Upper lobe of left lung (tissue), 6 donors: ENCODE results near the gene TMEM258. TPM values are rescaled to one million over a fixed set of nuclear protein-coding genes. Genes with fewer than 3 reads are reported as not detected.

Experiments used
- ATAC-seq, 2 donors: fragments of 200-7000 bp; cut with Tn5 transposase; one replicate each; pipeline ENCODE4 v1.9.1; 2022; ENCODE audit warnings: mild to moderate bottlenecking in 2 of 2, moderate library complexity in 2 of 2; ENCODE audit not compliant: low FRiP score in 2 of 2
- DNase-seq, 2 donors: peaks; one replicate each; pipeline ENCODE4 v3.0.0-alpha.2; 2019 to 2020
- H3K27ac ChIP-seq, 4 donors: fragments of 200-600 bp; sonication (generic); one replicate each; pipeline ENCODE4 v1.5.1; 2016 to 2019
- H3K27me3 ChIP-seq, 4 donors: fragments of 200-600 bp; sonication (generic); one replicate each; pipeline ENCODE4 v1.5.1; 2017 to 2019
- H3K36me3 ChIP-seq, 4 donors: fragments of 200-600 bp; sonication (generic); one replicate each; pipeline ENCODE4 v1.5.1; 2016 to 2019
- H3K4me1 ChIP-seq, 4 donors: fragments of 200-600 bp; sonication (generic); one replicate each; pipeline ENCODE4 v1.5.1; 2018 to 2019
- H3K4me3 ChIP-seq, 4 donors: fragments of 200-600 bp; sonication (generic); one replicate each; pipeline ENCODE4 v1.5.1; 2017 to 2019; ENCODE audit warnings: mild to moderate bottlenecking in 2 of 4, moderate library complexity in 1 of 4
- H3K9me3 ChIP-seq, 4 donors: fragments of 200-600 bp; sonication (generic); one replicate each; pipeline ENCODE4 v1.5.1; 2018 to 2019
- CTCF ChIP-seq, 6 experiments: fragments of 450-650 bp in 4 of 6; fragments of 200-600 bp in 2 of 6; sonication (generic) in 2 of 6; IDR thresholded peaks; one replicate each; pipeline ENCODE4 v1.5.1; 2016 to 2019; ENCODE audit warnings: antibody characterized with exemption in 6 of 6
- EP300 ChIP-seq, 4 donors: sonication (generic); formaldehyde crosslinking; IDR thresholded peaks; one replicate each; pipeline ENCODE4 v1.5.1; 2017; ENCODE audit warnings: antibody characterized with exemption in 4 of 4, control low read depth in 2 of 4
- POLR2A ChIP-seq, 4 donors: fragments of 450-650 bp; IDR thresholded peaks; one replicate each; pipeline ENCODE4 v1.5.1; 2016 to 2017; ENCODE audit warnings: antibody characterized with exemption in 4 of 4, mild to moderate bottlenecking in 2 of 4
- POLR2AphosphoS5 ChIP-seq, 2 donors: sonication (generic); formaldehyde crosslinking; IDR thresholded peaks; one replicate each; pipeline ENCODE4 v1.5.1; 2017; ENCODE audit warnings: antibody characterized with exemption in 2 of 2
- WGBS, 2 donors: methylation state at CpG; one replicate each; pipeline ENCODE4 v1.1.5; 2017 to 2018; 5-methylcytosine and 5-hydroxymethylcytosine counted together
- total RNA-seq, 6 donors: library from RNA; depleted of rRNA in 4 of 6; stranded (reverse); fragments of >200 nt in 4 of 6; gene quantifications; one replicate each; pipeline versions ENCODE4 v1.1.0 to v1.2.1, GENCODE V29; 2016 to 2021
- donor health status: DM: no; HTN: no; CAD: no; lungs with moderate emphysema.
- donor health status: DM: no; HTN: yes; CAD: no; lungs with severe emphysema.

Gene TMEM258
- total RNA-seq, 6 donors from 2014 or later = 8.4 to 106 (median 34.9) TPM

- Histone ChIP-seq H3K9me3 (no peaks in the 10 kb centered on the region), H3K4me3 (no peak overlapping the region), H3K27me3 (no peaks in the 10 kb centered on the region), H3K4me1 (peaks cover 0 to 6% (median 1%) of the 10 kb centered on the region in 4 donors), H3K27ac (no peak overlapping the region), H3K36me3 (peaks cover 4 to 50% (median 32%) of the 10 kb centered on the region in 4 donors)
- WGBS, 2 donors = 95 to 96% methylated on average over 3 of the region's 3 CpGs
- DNase-seq (no peak), ATAC-seq (no peak)
- no peak for TF ChIP-seq EP300 (IDR thresholded peaks at IDR 0.05)
- no peak for TF ChIP-seq POLR2AphosphoS5 (IDR thresholded peaks at IDR 0.05)
- TF ChIP-seq CTCF (IDR thresholded peaks at IDR 0.05) = no peak
- no peak for TF ChIP-seq POLR2A (IDR thresholded peaks at IDR 0.05)
Measured at GRCh38 chr11:61800331-61801281, 8.2 kb upstream of the TMEM258 start.

GRCh38 chr11:61799665-61800284 lies 7.4 kb upstream of the TMEM258 start:
- ATAC-seq (no peak), DNase-seq (no peak)
- peaks cover 0 to 45% (median 28%) of the 10 kb centered on the region in 4 donors for H3K36me3 ChIP-seq
- TF ChIP-seq POLR2A (IDR thresholded peaks at IDR 0.05) = no peak
- no peak for TF ChIP-seq CTCF (IDR thresholded peaks at IDR 0.05)
- TF ChIP-seq EP300 (IDR thresholded peaks at IDR 0.05) = no peak
- TF ChIP-seq POLR2AphosphoS5 (IDR thresholded peaks at IDR 0.05) = no peak
- WGBS, 2 donors = 96 to 100% methylated on average over 2 of the region's 2 CpGs
- H3K9me3 ChIP-seq = no peaks in the 10 kb centered on the region
- no peak overlapping the region for H3K4me3 ChIP-seq
- H3K4me1 ChIP-seq = peaks cover 0 to 6% (median 1%) of the 10 kb centered on the region in 4 donors
- no peaks in the 10 kb centered on the region for H3K27me3 ChIP-seq
- H3K27ac ChIP-seq = no peak overlapping the region

GRCh38 chr11:61797263-61797944 lies 5.0 kb upstream of the TMEM258 start:
- peak; percentile 61 to 92 (median 86) for TF ChIP-seq CTCF (IDR thresholded peaks at IDR 0.05)
- no peak for TF ChIP-seq POLR2A (IDR thresholded peaks at IDR 0.05)
- H3K9me3 ChIP-seq = no peaks in the 10 kb centered on the region
- 29 to 30% methylated on average over 3 of the region's 3 CpGs for WGBS, 2 donors
- H3K4me3 ChIP-seq = no peak overlapping the region
- H3K27me3 ChIP-seq = no peaks in the 10 kb centered on the region
- H3K4me1 ChIP-seq = peaks cover 8 to 14% (median 12%) of the 10 kb centered on the region in 4 donors
- peak overlapping the region in 3 of 4 donors; percentile 3 to 38 (median 17) for H3K27ac ChIP-seq
- H3K36me3 ChIP-seq = peaks cover 0 to 23% (median 8%) of the 10 kb centered on the region in 4 donors
- peak in 1 of 2 donors; percentile 78 for DNase-seq
- ATAC-seq = peak in 1 of 2 donors; percentile 62

- Histone ChIP-seq H3K4me1 (peaks cover 17 to 23% (median 21%) of the 10 kb centered on the region in 4 donors), H3K27me3 (no peaks in the 10 kb centered on the region), H3K9me3 (no peaks in the 10 kb centered on the region), H3K36me3 (peaks cover 0 to 14% (median 6%) of the 10 kb centered on the region in 4 donors), H3K4me3 (no peak overlapping the region), H3K27ac (no peak overlapping the region)
- no peak for TF ChIP-seq POLR2AphosphoS5 (IDR thresholded peaks at IDR 0.05)
- 95% methylated on average over 13 to 18 of the region's 18 CpGs for WGBS, 2 donors
- ATAC-seq (no peak), DNase-seq (no peak)
Measured at GRCh38 chr11:61795876-61796526, 3.6 kb upstream of the TMEM258 start.
